HuH-7 (cell line): ENCODE data around the gene RNF44.

Source experiments
- DNase-seq: peaks from one replicate; pipeline ENCODE4 v3.0.0; 2011; ENCODE audit warnings: low spot score

RNF44 gene

GRCh38 chr5:176536902-176537553 is at the start of gene RNF44:
RNF44 (minus strand) TSS chr5:176537402; CDS start chr5:176532472, 4,930 bp downstream.
- peak; percentile 96 for DNase-seq

DNA sequence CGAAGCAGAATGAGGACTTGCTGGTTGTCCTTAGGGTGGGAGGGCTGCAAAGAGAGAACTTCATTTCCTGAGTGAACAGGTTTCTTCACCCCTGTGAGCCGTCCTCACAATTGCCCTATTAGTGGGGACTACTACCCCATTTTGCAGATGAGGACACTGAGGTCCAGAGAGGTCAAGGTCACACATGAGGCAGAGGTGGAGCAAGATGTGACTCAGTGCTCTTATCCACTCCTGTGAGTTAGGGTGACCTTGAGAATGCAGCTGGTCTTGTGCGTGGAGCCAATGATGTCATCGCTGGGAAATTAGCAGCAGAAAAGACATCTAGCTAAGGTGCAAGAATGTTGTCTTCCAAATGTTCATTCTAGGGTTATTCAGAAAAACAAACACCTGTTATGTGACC is 45.9 kb upstream of the RNF44 start:
- no peak for DNase-seq

DNA sequence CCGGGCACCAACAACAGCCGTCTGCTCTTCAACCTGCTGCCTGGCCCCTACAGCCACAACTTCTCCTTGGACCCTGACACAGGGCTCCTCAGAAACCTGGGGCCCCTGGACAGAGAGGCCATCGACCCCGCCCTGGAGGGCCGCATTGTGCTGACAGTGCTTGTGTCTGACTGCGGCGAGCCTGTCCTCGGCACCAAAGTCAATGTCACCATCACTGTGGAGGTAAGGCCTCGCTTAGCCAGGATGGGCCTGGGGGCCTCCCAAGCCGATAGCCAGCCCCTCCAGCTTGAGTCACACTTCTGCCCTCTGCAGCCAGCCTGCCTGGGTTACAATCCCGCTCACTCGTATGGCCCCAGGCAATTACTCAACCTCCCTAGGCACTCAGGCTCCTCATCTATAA is 44.2 kb upstream of the RNF44 start:
- no peak for DNase-seq

DNA sequence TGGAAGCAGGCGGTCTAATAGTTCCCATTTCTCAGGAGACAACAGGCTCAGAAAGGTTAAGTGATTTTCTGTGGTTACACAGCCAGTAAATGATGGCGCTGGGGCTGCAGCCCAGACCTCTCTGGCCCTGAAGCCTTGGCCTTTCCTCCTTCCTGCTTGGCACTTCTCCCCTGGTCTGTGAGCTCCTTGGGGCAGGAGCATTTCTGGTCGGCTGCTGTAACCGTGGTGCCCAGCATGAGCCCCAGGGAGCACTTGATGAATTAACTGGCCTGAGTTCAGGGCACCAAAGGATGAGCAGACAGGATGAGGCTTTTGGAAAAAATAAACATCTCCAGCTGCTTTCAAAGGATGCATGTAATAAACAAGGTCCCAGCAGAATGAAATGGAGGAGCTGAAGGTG is 42.1 kb upstream of the RNF44 start:
- DNase-seq = no peak

GRCh38 chr5:176578391-176578808 is 41.2 kb upstream of the RNF44 start:
- peak; percentile 97 for DNase-seq

GRCh38 chr5:176577312-176578176 is 40.3 kb upstream of the RNF44 start:
- DNase-seq = no peak

GRCh38 chr5:176575488-176576422 is 38.6 kb upstream of the RNF44 start:
- DNase-seq = no peak

DNA sequence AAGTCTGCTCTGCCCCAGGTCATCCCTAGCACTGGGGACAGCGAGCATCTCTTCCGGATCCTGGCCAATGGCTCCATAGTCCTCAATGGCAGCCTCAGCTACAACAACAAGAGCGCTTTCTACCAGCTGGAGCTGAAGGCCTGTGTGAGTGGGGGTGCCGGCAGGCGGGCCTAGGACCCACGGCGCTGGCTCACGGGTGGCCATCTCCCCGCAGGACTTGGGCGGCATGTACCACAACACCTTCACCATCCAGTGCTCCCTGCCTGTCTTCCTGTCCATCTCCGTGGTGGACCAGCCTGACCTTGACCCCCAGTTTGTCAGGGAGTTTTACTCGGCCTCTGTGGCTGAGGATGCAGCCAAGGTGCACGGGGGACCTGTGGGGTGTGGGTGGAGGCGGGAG is 37.9 kb upstream of the RNF44 start:
- no peak for DNase-seq

DNA sequence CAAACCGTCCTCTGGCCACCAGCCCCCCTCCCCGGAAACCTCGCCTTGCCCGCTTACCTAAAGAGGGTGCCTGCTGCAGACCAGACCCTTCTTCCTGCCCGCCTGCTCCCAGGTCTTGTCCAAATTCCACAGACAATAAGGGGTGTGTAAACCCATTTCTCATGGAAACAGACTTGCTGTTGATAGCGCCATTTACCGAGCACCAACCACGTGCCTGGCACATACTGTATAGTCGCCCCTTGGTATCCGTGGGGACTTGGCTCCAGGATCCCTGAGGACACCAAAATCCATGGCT is 37.0 kb upstream of the RNF44 start:
- DNase-seq = no peak

DNA sequence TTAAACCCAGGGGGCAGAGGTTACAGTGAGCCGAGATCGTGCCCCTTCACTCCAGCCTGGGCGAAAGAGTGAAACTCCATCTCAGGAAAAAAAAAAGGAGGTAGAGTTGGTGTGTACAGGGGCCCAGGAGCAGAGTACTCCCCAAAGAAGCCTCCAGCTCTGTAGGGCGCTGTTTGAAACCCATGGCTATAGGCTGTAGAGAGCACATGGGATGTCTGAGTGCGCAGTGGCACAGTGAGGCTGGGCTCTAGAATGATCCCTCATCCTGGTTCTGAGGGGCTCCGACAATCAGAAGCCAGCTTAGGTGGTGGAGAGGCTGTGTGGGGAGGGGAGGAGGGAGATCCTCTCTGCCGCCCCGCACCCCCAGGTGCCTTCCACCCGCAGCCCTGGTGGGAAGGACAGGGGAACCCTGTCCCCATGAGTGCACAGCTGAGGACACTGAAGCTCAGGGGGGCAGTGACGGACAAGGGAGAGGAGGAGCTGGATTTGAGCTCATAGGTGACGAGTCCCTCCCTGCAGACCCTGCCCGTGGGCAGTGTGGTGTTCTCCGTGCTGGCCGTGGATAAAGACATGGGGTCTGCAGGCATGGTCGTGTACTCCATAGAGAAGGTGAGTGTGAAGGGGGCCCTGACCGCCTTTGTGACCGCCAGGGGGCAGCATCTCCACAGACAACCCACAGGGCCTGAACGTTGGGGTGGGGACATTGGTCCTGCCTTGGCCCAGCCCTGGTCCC is 36.5 kb upstream of the RNF44 start:
- peak; percentile 96 for DNase-seq

GRCh38 chr5:176570044-176570443 is 32.8 kb upstream of the RNF44 start:
- no peak for DNase-seq

GRCh38 chr5:176568657-176569056 is 31.5 kb upstream of the RNF44 start:
- DNase-seq = no peak

GRCh38 chr5:176565760-176566288 is 28.6 kb upstream of the RNF44 start:
- DNase-seq = no peak

GRCh38 chr5:176564002-176564401 is 26.8 kb upstream of the RNF44 start:
- no peak for DNase-seq

DNA sequence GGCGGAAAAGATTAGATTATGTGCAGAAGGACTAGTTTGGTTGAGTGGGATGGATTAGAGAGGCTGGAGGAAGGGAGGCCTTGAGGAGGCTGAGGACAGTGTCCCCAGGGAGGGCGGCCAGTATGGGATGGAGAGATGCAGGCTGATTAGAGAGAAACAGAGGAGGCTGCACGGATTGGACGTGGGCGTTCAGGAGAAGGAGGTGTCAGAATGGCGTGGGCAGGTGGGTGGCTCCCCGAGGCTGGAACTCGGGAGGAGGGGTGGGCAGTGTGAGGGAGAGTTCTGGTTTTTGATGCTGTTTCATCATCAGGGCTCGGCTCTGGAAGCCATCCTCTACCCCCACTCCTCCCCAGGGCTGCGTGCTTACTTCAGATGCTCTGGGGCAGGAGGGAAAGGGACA is 25.0 kb upstream of the RNF44 start:
- no peak for DNase-seq

GRCh38 chr5:176561259-176561658 is 24.1 kb upstream of the RNF44 start:
- DNase-seq = no peak

GRCh38 chr5:176560364-176560763 is 23.2 kb upstream of the RNF44 start:
- no peak for DNase-seq

DNA sequence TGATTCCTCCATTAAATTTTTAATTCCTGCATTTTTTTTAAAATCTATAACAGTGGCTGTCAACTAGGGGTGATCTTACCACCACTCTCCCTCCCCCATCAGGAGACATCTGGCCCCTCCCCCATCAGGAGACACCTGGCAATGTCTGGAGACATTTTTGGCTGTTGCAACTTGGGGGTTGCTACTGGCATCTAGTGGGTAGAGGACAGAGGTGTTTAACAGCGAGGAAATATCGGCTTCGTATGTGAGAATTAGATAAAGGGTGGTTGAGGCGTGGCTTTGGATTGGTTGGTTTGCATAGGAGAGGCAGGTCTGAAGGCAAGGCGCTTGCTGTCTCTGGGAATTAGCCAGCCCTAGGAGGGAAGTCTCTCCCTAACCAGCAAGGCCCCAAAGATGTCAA is 22.5 kb upstream of the RNF44 start:
- DNase-seq = no peak

DNA sequence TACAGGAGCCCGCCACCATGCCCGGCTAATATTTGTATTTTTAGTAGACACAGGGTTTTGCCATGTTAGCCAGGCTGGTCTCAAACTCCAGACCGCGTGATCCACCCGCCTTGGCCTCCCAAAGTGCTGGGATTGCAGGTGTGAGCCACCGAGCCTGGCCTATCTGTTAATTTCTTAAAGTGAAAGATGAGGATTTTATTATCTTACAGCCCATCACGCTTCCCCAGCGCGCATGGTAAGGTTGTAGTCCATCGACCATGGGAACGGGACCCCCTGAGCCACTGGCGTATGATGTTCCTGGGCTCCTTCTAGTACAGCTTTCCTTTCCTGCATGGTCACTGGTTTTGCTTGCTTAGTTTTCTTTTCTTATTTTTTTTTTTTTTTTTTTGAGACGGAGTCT is 20.6 kb upstream of the RNF44 start:
- DNase-seq = no peak

- DNase-seq = no peak
Observed at GRCh38 chr5:176553260-176554085, 16.3 kb upstream of the RNF44 start.
